Ovary (tissue), 9 donors: ENCODE data around the gene ZNF274. TPM values are rescaled to one million over a fixed set of nuclear protein-coding genes. Genes with fewer than 3 reads are reported as not detected.

Source experiments
- DNase-seq, 5 donors: peaks; one replicate each; pipeline ENCODE4 v3.0.0-alpha.2; 2019 to 2020
- H3K27ac ChIP-seq, 2 donors: fragments of 200-600 bp; one replicate each; pipeline versions ENCODE4 v1.5.1 to v1.8.0; 2019 to 2022
- H3K27me3 ChIP-seq: fragments of 200-600 bp; one replicate; pipeline ENCODE4 v1.8.0; 2022
- H3K36me3 ChIP-seq: fragments of 200-600 bp; sonication (generic); one replicate; pipeline ENCODE4 v1.5.1; 2019
- H3K4me1 ChIP-seq: one replicate; pipeline ENCODE4 v1.8.1; 2013; ENCODE audit warnings: mild to moderate bottlenecking, moderate library complexity; ENCODE audit not compliant: insufficient read depth
- H3K4me3 ChIP-seq: fragments of 200-600 bp; sonication (generic); one replicate; pipeline ENCODE4 v1.5.1; 2017
- H3K9me3 ChIP-seq, 2 donors: fragments of 200-600 bp in 1 of 2; sonication (generic) in 1 of 2; one replicate each; pipeline versions ENCODE4 v1.5.1 to v1.8.1; 2013 to 2019; ENCODE audit warnings: mild to moderate bottlenecking in 1 of 2, moderate library complexity in 1 of 2
- CTCF ChIP-seq, 3 donors: fragments of 450-650 bp in 2 of 3; fragments of 200-600 bp in 1 of 3; IDR thresholded peaks; one replicate each; pipeline versions ENCODE4 v1.5.1 to v1.8.0; 2016 to 2022; ENCODE audit warnings: antibody characterized with exemption in 3 of 3, mild to moderate bottlenecking in 1 of 3
- EP300 ChIP-seq: sonication (generic); formaldehyde crosslinking; IDR thresholded peaks from one replicate; pipeline ENCODE4 v1.6.1; 2017; ENCODE audit warnings: antibody characterized with exemption
- POLR2A ChIP-seq: fragments of 450-650 bp; IDR thresholded peaks from one replicate; pipeline ENCODE4 v1.6.1; 2017; ENCODE audit warnings: antibody characterized with exemption, mild to moderate bottlenecking, moderate library complexity
- WGBS, 3 donors: extraction: QIAGEN DNeasy Blood & Tissue Kit in 1 of 3; methylation state at CpG; one replicate each; pipeline versions ENCODE4 v1.1.5 to v1.1.7; 2013 to 2017; 5-methylcytosine and 5-hydroxymethylcytosine counted together
- intact Hi-C, 4 donors: fragments of 100-400 bp; cut with DNase I; formaldehyde crosslinking; loops; one replicate each; pipeline versions ENCODE4 v1.11.0 to v1.15.1; 2022 to 2023
- polyA plus RNA-seq, 2 donors: library from polyadenylated mRNA; stranded (reverse); fragments of 200-250 nt in 1 of 2; fragments of 350-450 nt in 1 of 2; fragmentation: Illumina TruSeq in 1 of 2; extraction: RNeasy Lipid Tissue Mini Kit (QIAGEN cat#74804) in 1 of 2; gene quantifications; one replicate each; pipeline ENCODE4 v1.2.3, GENCODE V29; 2013 to 2014
- total RNA-seq, 7 donors: library from RNA; depleted of rRNA in 2 of 7; stranded (reverse); fragments of >200 nt in 2 of 7; fragmentation: NEBNext Ultra II Directional in 3 of 7; extraction: Animal tissue kit (Norgen Biotek cat#: 25700) in 3 of 7; gene quantifications; one replicate each; pipeline versions ENCODE4 v1.1.0 to v1.2.4, GENCODE V29; 2016 to 2023
- donor health status: DM: no; HTN: no; CAD: no; lungs with moderate emphysema.
- donor health status: DM: no; HTN: no; CAD: no.
- donor health status: Bipolar disorder and iron deficiency.
- donor health status: DM: yes; HTN: yes; CAD: no.
- donor health status: DM: no; HTN: no; CAD: no.
- donor health status: DM: yes; HTN: yes; CAD: no.

Gene ZNF274
- total and polyA plus RNA-seq, 9 donors = 20.4 to 61.5 (median 39.8) TPM

DNA sequence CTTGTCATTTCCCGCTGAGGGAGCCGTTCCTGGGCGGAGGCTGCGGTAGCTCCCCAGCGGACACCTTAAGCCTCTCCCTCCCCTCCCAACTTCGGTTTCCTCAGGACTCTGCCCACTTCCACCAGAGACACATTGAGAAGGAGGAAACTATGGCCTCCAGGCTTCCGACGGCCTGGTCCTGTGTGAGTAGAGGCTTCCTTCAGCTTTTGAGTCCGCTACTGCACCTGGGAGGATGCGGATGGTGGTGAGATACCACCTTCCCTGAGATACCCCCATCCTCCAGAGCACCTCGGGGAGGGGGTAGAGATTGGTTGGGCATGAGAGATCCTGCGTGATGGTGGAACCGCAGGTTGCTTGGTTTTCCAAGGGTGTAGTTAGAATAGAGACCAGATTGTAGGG lies 955 bp downstream of the ZNF274 start:
- TF ChIP-seq CTCF (IDR thresholded peaks at IDR 0.05) (no peak), EP300 (no peak), POLR2A (no peak)
- intact Hi-C loops = loop anchor here in 1 of 4 donors (10.0 kb wide), 1 partner anchor 91 kb away; the partner anchor contains the start of gene ZNF8
- Histone ChIP-seq H3K36me3 (peaks cover 5% of the 10 kb centered on the region), H3K27ac (peak overlapping the region; percentile 97 to 98), H3K4me3 (peak overlapping the region; percentile 72), H3K4me1 (peaks cover 4% of the 10 kb centered on the region), H3K27me3 (no peaks in the 10 kb centered on the region), H3K9me3 (peaks cover 11 to 69% of the 10 kb centered on the region in 2 donors)
- no peak for DNase-seq
- 13 to 16% (median 14%) methylated on average over 13 of the region's 13 CpGs for WGBS, 3 donors

DNA sequence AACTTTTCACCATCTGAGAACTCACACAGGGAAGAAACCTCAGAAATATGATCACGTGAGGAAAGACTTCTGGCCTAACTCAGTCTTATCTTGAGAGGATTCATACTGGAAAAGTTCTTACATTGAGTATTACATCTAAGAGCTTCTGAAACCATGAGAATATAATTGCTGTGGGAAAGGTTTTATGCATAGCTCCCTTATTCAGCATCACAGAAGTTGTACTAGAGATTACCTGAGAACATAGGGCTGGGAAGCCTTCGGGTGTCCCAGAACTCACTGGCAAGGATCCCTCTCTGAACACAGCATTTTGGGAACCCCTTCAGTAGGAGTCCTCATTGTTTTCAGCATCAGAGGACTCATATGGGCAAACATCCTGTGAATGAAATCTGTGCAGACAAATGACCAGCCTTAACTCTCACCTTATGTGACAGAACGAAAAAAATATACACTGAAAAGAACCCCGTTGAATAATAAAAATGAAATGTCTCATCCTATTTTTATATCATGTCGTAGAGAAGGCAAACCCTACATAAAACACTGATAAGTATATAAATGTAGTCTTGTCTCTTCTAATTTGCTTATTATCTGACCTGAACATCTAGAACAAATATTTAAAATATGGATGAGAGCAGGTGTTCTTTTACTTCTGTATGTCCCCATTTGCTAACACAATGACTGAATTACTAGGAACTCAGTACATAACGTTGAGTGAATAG lies 14.2 kb downstream of the ZNF274 start:
- no peak overlapping the region for H3K27ac ChIP-seq
- intact Hi-C loops = no loop called here
- H3K27me3 ChIP-seq = no peaks in the 10 kb centered on the region
- DNase-seq = no peak
- no peaks in the 10 kb centered on the region for H3K4me1 ChIP-seq
- H3K36me3 ChIP-seq = peaks cover 10% of the 10 kb centered on the region
- H3K4me3 ChIP-seq = no peak overlapping the region
- TF ChIP-seq POLR2A = no peak
- TF ChIP-seq EP300 = no peak
- TF ChIP-seq CTCF (IDR thresholded peaks at IDR 0.05) = no peak
- H3K9me3 ChIP-seq = peaks cover 59 to 93% of the 10 kb centered on the region in 2 donors
- 65 to 89% (median 79%) methylated on average over 6 of the region's 6 CpGs for WGBS, 3 donors

- H3K36me3 ChIP-seq = peaks cover 12% of the 10 kb centered on the region
- TF ChIP-seq POLR2A = no peak
- TF ChIP-seq EP300 = no peak
- no peak for TF ChIP-seq CTCF (IDR thresholded peaks at IDR 0.05)
- no peaks in the 10 kb centered on the region for H3K27me3 ChIP-seq
- no peaks in the 10 kb centered on the region for H3K4me1 ChIP-seq
- intact Hi-C loops = no loop called here
- 11 to 20% (median 14%) methylated on average over 42 to 49 of the region's 49 CpGs for WGBS, 3 donors
- H3K4me3 ChIP-seq = no peak overlapping the region
- H3K9me3 ChIP-seq = peaks cover 74 to 97% of the 10 kb centered on the region in 2 donors
- no peak for DNase-seq
- no peak overlapping the region for H3K27ac ChIP-seq
Measured at GRCh38 chr19:58203814-58204475, 21.1 kb downstream of the ZNF274 start.

DNA sequence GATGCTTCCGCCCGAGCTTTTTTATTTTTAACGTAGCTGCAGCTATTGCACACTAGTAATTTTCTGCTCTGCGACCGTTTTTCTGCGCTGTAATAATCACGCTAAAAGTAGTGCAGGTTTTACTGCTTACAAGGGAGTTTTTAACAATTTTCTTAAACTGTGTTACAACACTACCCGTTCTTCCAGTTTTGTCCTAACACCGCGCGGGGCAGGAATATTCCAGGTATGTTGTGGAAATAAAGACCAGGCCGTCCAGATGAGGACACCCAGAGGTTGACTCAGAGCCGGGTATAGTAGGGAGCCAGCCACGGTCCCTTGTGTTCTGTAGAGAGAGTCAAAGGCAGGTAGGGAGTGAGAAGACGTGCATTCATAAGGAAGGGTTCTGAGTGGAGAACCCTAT lies 21.7 kb downstream of the ZNF274 start:
- intact Hi-C loops = no loop called here
- 28 to 39% (median 33%) methylated on average over 15 of the region's 15 CpGs for WGBS, 3 donors
- no peak for TF ChIP-seq POLR2A
- TF ChIP-seq CTCF (IDR thresholded peaks at IDR 0.05) = no peak
- no peak for TF ChIP-seq EP300

More for the DNA sequence above, 21.7 kb downstream of the ZNF274 start:
- Histone ChIP-seq H3K4me3 (no peak overlapping the region), H3K27ac (no peak overlapping the region), H3K27me3 (no peaks in the 10 kb centered on the region), H3K36me3 (peaks cover 14% of the 10 kb centered on the region), H3K9me3 (peaks cover 77 to 97% of the 10 kb centered on the region in 2 donors), H3K4me1 (no peaks in the 10 kb centered on the region)
- no peak for DNase-seq
